ENCODE measurements around the gene CDK5RAP1. TPM values are rescaled to one million over a fixed set of nuclear protein-coding genes. Genes with fewer than 3 reads are reported as not detected.

The CDK5RAP1 gene, protein sequence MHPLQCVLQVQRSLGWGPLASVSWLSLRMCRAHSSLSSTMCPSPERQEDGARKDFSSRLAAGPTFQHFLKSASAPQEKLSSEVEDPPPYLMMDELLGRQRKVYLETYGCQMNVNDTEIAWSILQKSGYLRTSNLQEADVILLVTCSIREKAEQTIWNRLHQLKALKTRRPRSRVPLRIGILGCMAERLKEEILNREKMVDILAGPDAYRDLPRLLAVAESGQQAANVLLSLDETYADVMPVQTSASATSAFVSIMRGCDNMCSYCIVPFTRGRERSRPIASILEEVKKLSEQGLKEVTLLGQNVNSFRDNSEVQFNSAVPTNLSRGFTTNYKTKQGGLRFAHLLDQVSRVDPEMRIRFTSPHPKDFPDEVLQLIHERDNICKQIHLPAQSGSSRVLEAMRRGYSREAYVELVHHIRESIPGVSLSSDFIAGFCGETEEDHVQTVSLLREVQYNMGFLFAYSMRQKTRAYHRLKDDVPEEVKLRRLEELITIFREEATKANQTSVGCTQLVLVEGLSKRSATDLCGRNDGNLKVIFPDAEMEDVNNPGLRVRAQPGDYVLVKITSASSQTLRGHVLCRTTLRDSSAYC
- 10 to 100 TPM; 15.2 to 22.1 TPM for total RNA-seq
- polyA plus RNA-seq = 10 to 100 TPM; 11.3 to 14.3 TPM

DNA sequence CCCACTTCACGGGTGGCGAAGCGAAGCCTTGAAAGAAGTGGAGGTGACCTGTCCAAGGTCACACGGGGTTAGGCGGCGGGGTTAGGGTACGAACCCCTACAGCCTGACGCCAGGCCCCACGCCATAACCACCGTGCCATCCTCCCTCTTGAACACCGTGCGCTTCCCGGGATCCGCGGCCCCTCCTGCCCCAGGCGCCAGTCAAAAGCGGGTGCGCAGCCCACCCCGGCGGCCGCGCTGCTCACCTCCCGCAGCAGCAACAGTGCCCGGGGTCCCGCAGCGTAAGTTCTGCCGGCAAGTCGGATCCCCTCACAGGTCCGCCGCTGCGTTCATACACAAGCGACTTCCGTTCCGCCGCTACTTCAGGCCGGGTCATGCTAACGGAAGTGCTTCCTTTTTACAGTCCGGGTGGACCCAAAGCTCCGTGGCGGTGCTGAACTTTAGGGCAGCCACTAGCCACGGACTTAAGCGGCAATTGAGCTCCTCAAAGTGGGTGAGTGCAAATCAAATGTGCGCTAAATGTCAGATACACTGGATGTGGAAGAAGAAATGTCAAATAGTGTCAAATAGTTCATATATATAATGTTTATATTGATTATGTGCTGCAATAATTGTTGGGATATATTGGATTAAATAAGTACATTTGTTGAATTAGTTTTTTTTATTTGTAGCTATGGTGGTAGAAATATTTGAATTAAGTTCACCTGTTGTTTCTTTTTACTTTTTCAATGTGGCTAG lies at the start of gene CDK5RAP1:
Gene CDK5RAP1 (minus strand): TSS at position 336 of the 737 bp plus-strand sequence. CDS start 4,455 bp downstream, outside the sequence.
- peak within 1 kb of the TSS; percentile 86 to 100 (median 98) for H3K4me3 ChIP-seq (ENCODE audit: low read depth in 1 of 3, low read length in 3 of 3)
- H3K9ac ChIP-seq (ENCODE audit: low read depth in 1 of 2, low read length in 2 of 2) = peak within 1 kb of the TSS; percentile 92 to 94
- H3K4me1 ChIP-seq (ENCODE audit: control insufficient read depth in 4 of 4, insufficient read depth in 4 of 4, low read length in 3 of 4) = peaks cover 5 to 23% (median 21%) of the 10 kb centered on the region in 4 donors
- peak; percentile 82 for DNase-seq (ENCODE audit: low spot score)
- H3K9me3 ChIP-seq (ENCODE audit: control insufficient read depth in 4 of 4, low read length in 3 of 4) = no peaks in the 10 kb centered on the region
- peak within 1 kb of the TSS; percentile 38 to 64 for H3K27ac ChIP-seq (ENCODE audit: low read depth in 1 of 2, low read length in 2 of 2)
- WGBS = under 1% methylated on average over 43 of the region's 43 CpGs
- H3K36me3 ChIP-seq (ENCODE audit: control insufficient read depth in 4 of 4, insufficient read depth in 3 of 4, low read depth in 1 of 4, low read length in 3 of 4) = no peaks in the 10 kb centered on the region
- no peak for TF ChIP-seq JUND (IDR thresholded peaks at IDR 0.05)
- TF ChIP-seq SP1 (IDR thresholded peaks at IDR 0.05) = peak; percentile 56
- TF ChIP-seq HNF4G (IDR thresholded peaks at IDR 0.05) = no peak
- peak in 1 of 2 donors; percentile 63 for TF ChIP-seq RAD21 (IDR thresholded peaks at IDR 0.05)
- peak; percentile 60 to 67 for TF ChIP-seq RXRA (IDR thresholded peaks at IDR 0.05)
- peak; percentile 100 for TF ChIP-seq GABPA (IDR thresholded peaks at IDR 0.05 in 1 of 2, conservative IDR thresholded peaks at IDR 0.05 in 1 of 2)
- no peak for TF ChIP-seq TAF1 (conservative IDR thresholded peaks at IDR 0.05)
- no peak for TF ChIP-seq EGR1 (IDR thresholded peaks at IDR 0.05; ENCODE audit: low read depth in 2 of 2)
- TF ChIP-seq, protein P1, sequence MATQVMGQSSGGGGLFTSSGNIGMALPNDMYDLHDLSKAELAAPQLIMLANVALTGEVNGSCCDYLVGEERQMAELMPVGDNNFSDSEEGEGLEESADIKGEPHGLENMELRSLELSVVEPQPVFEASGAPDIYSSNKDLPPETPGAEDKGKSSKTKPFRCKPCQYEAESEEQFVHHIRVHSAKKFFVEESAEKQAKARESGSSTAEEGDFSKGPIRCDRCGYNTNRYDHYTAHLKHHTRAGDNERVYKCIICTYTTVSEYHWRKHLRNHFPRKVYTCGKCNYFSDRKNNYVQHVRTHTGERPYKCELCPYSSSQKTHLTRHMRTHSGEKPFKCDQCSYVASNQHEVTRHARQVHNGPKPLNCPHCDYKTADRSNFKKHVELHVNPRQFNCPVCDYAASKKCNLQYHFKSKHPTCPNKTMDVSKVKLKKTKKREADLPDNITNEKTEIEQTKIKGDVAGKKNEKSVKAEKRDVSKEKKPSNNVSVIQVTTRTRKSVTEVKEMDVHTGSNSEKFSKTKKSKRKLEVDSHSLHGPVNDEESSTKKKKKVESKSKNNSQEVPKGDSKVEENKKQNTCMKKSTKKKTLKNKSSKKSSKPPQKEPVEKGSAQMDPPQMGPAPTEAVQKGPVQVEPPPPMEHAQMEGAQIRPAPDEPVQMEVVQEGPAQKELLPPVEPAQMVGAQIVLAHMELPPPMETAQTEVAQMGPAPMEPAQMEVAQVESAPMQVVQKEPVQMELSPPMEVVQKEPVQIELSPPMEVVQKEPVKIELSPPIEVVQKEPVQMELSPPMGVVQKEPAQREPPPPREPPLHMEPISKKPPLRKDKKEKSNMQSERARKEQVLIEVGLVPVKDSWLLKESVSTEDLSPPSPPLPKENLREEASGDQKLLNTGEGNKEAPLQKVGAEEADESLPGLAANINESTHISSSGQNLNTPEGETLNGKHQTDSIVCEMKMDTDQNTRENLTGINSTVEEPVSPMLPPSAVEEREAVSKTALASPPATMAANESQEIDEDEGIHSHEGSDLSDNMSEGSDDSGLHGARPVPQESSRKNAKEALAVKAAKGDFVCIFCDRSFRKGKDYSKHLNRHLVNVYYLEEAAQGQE (IDR thresholded peaks at IDR 0.05) = peak; percentile 97
- TF ChIP-seq, protein P2, sequence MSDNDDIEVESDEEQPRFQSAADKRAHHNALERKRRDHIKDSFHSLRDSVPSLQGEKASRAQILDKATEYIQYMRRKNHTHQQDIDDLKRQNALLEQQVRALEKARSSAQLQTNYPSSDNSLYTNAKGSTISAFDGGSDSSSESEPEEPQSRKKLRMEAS (IDR thresholded peaks at IDR 0.05) = peak; percentile 69
- TF ChIP-seq, protein P3, sequence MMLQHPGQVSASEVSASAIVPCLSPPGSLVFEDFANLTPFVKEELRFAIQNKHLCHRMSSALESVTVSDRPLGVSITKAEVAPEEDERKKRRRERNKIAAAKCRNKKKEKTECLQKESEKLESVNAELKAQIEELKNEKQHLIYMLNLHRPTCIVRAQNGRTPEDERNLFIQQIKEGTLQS (IDR thresholded peaks at IDR 0.05) = no peak
- no peak for TF ChIP-seq FOXA1 (IDR thresholded peaks at IDR 0.05)
- TF ChIP-seq FOXA2 (IDR thresholded peaks at IDR 0.05) = no peak
- TF ChIP-seq NR2F2 (IDR thresholded peaks at IDR 0.05) = peak; percentile 52
- peak in 1 of 2 donors; percentile 36 for TF ChIP-seq HNF4A (conservative IDR thresholded peaks at IDR 0.05)
- peak; percentile 87 for TF ChIP-seq YY1 (IDR thresholded peaks at IDR 0.05)
- TF ChIP-seq, protein P4, sequence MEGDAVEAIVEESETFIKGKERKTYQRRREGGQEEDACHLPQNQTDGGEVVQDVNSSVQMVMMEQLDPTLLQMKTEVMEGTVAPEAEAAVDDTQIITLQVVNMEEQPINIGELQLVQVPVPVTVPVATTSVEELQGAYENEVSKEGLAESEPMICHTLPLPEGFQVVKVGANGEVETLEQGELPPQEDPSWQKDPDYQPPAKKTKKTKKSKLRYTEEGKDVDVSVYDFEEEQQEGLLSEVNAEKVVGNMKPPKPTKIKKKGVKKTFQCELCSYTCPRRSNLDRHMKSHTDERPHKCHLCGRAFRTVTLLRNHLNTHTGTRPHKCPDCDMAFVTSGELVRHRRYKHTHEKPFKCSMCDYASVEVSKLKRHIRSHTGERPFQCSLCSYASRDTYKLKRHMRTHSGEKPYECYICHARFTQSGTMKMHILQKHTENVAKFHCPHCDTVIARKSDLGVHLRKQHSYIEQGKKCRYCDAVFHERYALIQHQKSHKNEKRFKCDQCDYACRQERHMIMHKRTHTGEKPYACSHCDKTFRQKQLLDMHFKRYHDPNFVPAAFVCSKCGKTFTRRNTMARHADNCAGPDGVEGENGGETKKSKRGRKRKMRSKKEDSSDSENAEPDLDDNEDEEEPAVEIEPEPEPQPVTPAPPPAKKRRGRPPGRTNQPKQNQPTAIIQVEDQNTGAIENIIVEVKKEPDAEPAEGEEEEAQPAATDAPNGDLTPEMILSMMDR (IDR thresholded peaks at IDR 0.05; ENCODE audit: low read depth, low read length, missing input control) = no peak
- TF ChIP-seq, protein P5, sequence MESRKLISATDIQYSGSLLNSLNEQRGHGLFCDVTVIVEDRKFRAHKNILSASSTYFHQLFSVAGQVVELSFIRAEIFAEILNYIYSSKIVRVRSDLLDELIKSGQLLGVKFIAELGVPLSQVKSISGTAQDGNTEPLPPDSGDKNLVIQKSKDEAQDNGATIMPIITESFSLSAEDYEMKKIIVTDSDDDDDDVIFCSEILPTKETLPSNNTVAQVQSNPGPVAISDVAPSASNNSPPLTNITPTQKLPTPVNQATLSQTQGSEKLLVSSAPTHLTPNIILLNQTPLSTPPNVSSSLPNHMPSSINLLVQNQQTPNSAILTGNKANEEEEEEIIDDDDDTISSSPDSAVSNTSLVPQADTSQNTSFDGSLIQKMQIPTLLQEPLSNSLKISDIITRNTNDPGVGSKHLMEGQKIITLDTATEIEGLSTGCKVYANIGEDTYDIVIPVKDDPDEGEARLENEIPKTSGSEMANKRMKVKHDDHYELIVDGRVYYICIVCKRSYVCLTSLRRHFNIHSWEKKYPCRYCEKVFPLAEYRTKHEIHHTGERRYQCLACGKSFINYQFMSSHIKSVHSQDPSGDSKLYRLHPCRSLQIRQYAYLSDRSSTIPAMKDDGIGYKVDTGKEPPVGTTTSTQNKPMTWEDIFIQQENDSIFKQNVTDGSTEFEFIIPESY (IDR thresholded peaks at IDR 0.05) = no peak
- no peaks in the 10 kb centered on the region for H3K27me3 ChIP-seq (ENCODE audit: control insufficient read depth in 4 of 4, insufficient read depth in 4 of 4, low read length in 3 of 4)

Data from liver (tissue), 9 donors.